ENCODE measurements around the gene COL4A5.

COL4A5 gene

GRCh38 chrX:108641589-108642272 lies 202.1 kb downstream of the COL4A5 start:
- no peak for DNase-seq (ENCODE audit: low read depth in 2 of 2)

DNA sequence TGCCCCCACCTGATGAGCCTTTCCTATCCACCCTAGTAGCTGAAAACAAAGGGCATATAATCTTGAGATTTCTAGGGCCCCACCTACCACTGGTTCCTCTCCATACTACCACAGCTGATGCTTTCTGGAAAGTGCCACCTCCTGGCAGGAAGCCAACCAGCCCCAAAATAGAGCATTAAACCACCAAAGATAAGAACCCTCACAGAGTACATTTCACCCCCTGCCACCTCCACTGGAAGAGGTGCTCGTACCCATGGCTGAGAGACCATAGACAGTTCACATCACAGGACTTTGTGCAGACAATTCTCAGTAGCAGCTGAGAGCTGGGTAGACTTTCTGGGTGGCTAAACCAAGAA lies 202.6 kb downstream of the COL4A5 start:
- DNase-seq (ENCODE audit: low read depth in 2 of 2): no peak

- no peak for DNase-seq (ENCODE audit: low read depth in 2 of 2)
Observed at GRCh38 chrX:108664701-108665100, 225.1 kb downstream of the COL4A5 start.

DNA sequence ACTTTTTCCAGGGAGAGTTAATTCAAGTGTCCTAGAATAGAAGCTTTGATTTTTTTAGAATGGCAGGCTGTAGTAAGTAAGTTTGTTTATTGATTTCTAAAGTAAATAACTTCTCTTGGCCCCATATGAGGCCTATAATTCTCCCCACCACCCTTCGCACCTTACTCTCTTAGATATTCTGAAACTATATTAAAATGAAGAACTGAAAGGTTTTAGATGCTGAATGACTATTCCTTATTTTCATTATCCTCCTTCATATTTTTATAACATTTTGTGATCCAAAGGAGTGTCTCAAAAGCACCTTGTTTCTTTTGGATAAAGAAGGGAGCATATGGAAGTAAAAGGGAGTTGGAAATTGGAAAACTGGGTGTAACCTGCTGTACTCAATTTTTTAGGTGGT lies 226.5 kb downstream of the COL4A5 start:
- DNase-seq (ENCODE audit: low read depth in 2 of 2): no peak

DNA sequence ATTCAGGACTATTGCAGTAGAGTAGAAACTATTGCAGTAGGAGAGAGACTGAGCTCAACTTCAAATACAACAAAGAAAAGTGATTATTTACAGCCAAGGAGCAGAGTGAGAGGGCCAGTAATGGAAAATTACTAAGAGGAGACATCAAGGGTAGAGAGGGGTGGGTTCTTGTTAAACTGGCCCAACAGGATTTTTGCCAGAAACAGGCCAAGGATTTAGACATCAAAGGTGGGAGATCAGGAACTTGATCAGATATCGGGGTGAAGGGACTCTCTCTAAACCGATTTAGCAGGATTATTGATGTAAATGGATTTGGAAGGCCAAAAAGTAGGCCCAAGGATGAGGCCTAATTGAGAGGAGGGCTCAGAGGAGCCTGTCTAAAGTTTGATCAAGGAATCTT lies 231.9 kb downstream of the COL4A5 start:
- no peak for DNase-seq (ENCODE audit: low read depth in 2 of 2)

GRCh38 chrX:108696690-108697089 lies 257.1 kb downstream of the COL4A5 start:
- no peak for DNase-seq (ENCODE audit: low read depth in 2 of 2)

GRCh38 chrX:108699368-108699767 lies 259.7 kb downstream of the COL4A5 start:
- DNase-seq (ENCODE audit: low read depth in 2 of 2): no peak

DNA sequence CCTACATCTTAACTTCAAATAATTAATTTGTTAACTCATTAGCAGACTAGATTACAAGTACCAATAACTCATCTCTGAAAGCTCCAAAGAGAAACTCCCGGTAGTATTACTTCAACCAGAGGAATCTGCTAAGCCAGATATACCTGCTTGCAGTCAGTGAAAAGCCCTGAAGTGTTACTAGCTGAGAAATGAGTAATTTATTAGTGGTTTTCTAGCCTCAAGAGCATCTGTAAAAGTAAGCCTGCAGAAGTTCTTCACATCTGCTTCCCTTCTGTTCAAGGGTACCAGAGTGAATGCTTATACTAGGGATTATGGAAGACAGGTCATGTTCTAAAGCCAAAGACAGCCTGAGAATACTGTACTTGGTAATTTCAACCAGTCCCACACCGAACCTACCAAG lies 262.0 kb downstream of the COL4A5 start:
- DNase-seq (ENCODE audit: low read depth in 2 of 2): no peak

GRCh38 chrX:108702530-108702929 lies 262.9 kb downstream of the COL4A5 start:
- DNase-seq (ENCODE audit: low read depth in 2 of 2): no peak

- no peak for DNase-seq (ENCODE audit: low read depth in 2 of 2)
Observed at GRCh38 chrX:108704839-108705238, 265.2 kb downstream of the COL4A5 start.

GRCh38 chrX:108712886-108713285 lies 273.2 kb downstream of the COL4A5 start:
- DNase-seq (ENCODE audit: low read depth in 2 of 2): no peak

DNA sequence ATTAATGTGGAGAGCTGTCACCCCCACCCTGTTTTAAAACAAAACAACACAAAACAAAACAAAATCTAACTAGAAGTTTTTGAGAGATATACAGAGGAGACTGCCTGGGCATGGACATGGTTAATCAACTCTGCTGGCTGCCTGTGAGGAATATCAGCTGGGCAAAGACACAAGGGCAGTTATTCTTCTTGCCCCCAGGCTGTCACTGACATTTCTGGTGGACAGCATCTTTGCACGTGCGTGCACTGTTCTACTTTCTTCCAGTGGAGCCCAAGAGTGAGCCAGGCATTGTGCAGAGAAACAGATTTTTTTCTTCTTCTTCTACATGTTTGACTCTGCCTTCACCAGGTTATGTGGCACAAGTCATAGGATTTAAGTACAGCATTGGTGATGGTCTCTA lies 282.9 kb downstream of the COL4A5 start:
- DNase-seq (ENCODE audit: low read depth in 2 of 2): no peak

GRCh38 chrX:108726748-108727147 lies 287.1 kb downstream of the COL4A5 start:
- DNase-seq (ENCODE audit: low read depth in 2 of 2): no peak

DNA sequence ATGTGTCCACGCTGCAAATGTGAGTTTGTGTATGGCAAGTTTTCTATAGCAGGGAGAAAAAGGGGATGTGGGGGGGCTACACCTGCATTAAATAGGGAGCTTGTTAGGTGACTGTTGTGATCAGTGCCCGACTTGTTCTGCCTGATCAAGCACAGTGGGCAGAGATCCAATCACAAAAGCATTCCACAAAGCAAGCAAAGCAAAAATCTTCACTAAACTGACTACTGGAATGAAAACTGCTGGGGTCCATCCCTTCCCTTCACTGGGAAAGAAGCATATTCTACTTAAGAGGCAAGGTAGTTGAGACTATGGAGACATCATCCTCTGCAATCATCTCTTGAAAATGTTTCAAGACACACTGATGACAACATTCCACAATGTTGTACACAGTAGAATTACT lies 291.5 kb downstream of the COL4A5 start:
- no peak for DNase-seq (ENCODE audit: low read depth in 2 of 2)

DNA sequence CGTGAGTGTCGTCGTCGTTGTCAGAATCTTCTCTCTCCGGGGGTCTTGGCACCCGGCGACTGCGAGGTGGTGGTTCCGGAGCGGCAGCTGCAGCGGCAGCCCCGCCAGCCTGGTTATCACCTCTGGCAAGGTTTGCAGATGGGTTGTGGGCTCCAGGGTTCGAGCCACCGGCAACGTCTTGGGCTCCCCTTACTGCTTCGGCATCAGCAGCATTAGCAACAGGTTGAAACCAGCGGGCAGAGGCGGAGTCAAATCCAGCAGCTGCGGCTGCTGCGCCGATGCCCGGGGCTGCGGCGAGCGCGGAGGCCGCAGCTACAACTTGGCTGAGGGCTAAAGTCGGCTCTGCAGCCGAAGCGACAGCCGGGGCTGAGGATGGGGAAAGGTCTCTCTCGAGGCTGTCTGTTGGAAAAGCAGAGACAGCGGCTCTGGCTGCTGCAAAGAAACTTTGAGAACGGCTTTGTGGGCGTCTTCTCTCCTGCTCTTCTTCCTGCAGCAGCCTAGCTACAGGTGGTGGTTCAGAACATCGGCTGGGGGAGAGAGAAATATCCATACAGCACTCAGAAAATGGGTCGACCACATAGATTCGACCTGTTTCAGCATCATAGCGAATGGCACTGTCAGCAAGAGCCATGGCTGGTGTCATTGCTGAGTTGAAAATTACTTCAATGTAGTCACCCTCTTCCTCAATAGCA lies 293.1 kb downstream of the COL4A5 start:
- DNase-seq (ENCODE audit: low read depth in 2 of 2): no peak

GRCh38 chrX:108734426-108734825 lies 294.8 kb downstream of the COL4A5 start:
- DNase-seq (ENCODE audit: low read depth in 2 of 2): no peak

GRCh38 chrX:108735091-108735678 lies 295.5 kb downstream of the COL4A5 start:
- DNase-seq (ENCODE audit: low read depth in 2 of 2): no peak

- DNase-seq (ENCODE audit: low read depth in 2 of 2): no peak
Observed at GRCh38 chrX:108735679-108736508, 296.3 kb downstream of the COL4A5 start.

DNA sequence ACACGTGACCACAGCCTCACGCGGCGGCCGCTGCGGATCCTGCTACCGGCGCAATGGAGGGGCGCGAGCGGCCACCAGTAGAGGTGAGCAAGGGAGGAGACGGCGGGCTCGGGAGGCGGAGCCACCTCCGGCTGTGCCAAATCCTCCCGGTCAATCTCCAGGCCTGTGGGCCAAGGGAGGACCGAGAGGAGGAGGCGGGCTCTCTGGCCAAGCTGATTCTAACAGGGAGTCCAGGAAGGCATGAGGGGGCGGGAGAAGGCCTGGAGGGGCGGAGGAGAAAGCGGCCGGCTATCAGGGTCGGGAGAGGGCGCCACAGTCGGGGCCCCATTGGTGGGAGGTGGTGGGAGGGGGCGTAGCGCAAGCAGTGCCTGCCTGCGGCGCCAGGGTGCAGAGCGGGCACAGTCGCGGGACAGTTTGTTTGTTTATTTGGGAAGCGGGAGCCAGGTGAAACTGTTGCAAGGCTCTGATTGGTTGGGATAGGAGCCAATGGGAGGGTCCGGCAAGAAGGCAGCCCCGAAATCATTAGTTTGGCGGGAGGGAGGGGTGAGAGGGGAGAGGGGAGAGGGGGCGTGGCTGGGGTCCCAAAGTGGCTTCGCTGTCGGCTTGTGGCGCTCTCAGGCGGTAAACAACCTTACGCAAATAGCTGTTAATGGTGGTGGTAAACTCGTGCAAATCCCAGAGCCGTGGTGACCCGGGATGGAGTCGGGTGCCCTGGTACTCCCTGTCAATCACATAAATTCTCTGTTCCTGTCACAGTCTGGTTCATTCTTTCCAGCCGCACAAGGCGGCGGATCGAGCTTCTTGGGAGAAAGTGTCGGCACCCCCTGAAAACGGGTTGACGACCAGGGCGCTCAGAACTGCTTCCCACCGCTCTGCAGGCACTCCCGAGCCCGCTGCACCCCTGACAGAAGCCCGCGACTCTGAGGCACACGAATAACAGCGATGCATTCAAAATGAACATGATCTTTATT lies 297.2 kb downstream of the COL4A5 start, which contains the start of gene IRS4:
TSS of gene IRS4 (minus strand) at position 55 of the 971 bp plus-strand sequence.
- no peak for DNase-seq (ENCODE audit: low read depth in 2 of 2)

- DNase-seq (ENCODE audit: low read depth in 2 of 2): no peak
Observed at GRCh38 chrX:108737754-108738153, 298.1 kb downstream of the COL4A5 start.

- DNase-seq (ENCODE audit: low read depth in 2 of 2): no peak
Observed at GRCh38 chrX:108740299-108740774, 300.7 kb downstream of the COL4A5 start.

Measured in stimulated activated CD4-positive, alpha-beta T cell treated with anti-CD3 and anti-CD28 coated beads, Interleukin-12 subunit alpha, Interleukin-12 subunit beta, amount 100 ng/mL, for 24 hours (primary cell).